Fibroblast of pulmonary artery (primary cell): Measurements from ENCODE around the gene HBG1.

Experiments used
- DNase-seq: peaks from one replicate; pipeline ENCODE4 v3.0.0-alpha.2; 2010; ENCODE audit warnings: low read depth
- H3K4me3 ChIP-seq: replicated peaks from 2 replicates; pipeline ENCODE4 v1.5.1; 2011; ENCODE audit warnings: low read depth, mild to moderate bottlenecking, control low read depth, low read length, moderate library complexity
- CTCF ChIP-seq: IDR thresholded peaks from 2 replicates; pipeline ENCODE4 v1.5.1; 2011; ENCODE audit warnings: mild to moderate bottlenecking, control low read depth, low read length, inconsistent platforms; ENCODE audit errors: missing control alignments

HBG1 gene

DNA sequence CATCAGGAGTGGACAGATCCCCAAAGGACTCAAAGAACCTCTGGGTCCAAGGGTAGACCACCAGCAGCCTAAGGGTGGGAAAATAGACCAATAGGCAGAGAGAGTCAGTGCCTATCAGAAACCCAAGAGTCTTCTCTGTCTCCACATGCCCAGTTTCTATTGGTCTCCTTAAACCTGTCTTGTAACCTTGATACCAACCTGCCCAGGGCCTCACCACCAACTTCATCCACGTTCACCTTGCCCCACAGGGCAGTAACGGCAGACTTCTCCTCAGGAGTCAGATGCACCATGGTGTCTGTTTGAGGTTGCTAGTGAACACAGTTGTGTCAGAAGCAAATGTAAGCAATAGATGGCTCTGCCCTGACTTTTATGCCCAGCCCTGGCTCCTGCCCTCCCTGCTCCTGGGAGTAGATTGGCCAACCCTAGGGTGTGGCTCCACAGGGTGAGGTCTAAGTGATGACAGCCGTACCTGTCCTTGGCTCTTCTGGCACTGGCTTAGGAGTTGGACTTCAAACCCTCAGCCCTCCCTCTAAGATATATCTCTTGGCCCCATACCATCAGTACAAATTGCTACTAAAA lies 22.8 kb downstream of the HBG1 start, which contains the start of gene HBB:
HBB (minus strand) TSS at position 340 of the 579 bp plus-strand sequence; CDS start at position 290, 50 bp downstream.
- no peak for TF ChIP-seq CTCF
- H3K4me3 ChIP-seq, result no peak within 1 kb of the TSS
- DNase-seq, result no peak

GRCh38 chr11:5225480-5225871 lies 24.2 kb downstream of the HBG1 start:
- DNase-seq, result no peak
- H3K4me3 ChIP-seq, result no peak overlapping the region
- no peak for TF ChIP-seq CTCF

DNA sequence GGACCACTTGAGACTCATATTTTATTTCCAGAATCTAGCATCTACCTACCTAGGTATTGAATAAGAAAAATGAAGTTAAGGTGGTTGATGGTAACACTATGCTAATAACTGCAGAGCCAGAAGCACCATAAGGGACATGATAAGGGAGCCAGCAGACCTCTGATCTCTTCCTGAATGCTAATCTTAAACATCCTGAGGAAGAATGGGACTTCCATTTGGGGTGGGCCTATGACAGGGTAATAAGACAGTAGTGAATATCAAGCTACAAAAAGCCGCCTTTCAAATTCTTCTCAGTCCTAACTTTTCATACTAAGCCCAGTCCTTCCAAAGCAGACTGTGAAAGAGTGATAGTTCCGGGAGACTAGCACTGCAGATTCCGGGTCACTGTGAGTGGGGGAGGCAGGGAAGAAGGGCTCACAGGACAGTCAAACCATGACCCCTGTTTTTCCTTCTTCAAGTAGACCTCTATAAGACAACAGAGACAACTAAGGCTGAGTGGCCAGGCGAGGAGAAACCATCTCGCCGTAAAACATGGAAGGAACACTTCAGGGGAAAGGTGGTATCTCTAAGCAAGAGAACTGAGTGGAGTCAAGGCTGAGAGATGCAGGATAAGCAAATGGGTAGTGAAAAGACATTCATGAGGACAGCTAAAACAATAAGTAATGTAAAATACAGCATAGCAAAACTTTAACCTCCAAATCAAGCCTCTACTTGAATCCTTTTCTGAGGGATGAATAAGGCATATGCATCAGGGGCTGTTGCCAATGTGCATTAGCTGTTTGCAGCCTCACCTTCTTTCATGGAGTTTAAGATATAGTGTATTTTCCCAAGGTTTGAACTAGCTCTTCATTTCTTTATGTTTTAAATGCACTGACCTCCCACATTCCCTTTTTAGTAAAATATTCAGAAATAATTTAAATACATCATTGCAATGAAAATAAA lies 24.8 kb downstream of the HBG1 start:
- H3K4me3 ChIP-seq, result no peak overlapping the region

DNA sequence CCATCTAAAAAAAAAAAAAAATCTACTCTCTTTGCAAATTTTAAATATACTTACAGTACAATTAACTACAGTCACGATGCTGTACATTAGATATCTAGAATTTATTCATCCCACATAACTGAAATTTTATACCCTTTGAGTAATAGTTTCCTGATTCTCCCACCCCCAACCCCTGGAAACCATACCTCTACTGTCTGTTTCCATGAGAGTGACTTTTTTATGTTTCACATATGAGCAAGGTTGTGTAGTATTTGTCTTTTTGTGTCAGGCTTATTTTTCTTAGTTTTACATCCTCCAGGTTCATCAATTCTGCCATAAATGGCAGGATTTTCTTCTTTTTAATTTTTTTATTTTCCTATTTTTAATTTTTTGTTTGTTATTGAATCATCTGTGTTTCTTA lies 26.0 kb downstream of the HBG1 start:
- H3K4me3 ChIP-seq, result no peak overlapping the region
- TF ChIP-seq CTCF, result no peak
- DNase-seq, result no peak

More for the DNA sequence above, 24.8 kb downstream of the HBG1 start:
- no peak for TF ChIP-seq CTCF
- no peak for DNase-seq

GRCh38 chr11:5223146-5223545 lies 26.5 kb downstream of the HBG1 start:
- no peak overlapping the region for H3K4me3 ChIP-seq
- no peak for DNase-seq
- TF ChIP-seq CTCF, result no peak

GRCh38 chr11:5210376-5210885 lies 39.2 kb downstream of the HBG1 start:
- DNase-seq, result no peak
- no peak for TF ChIP-seq CTCF

More at GRCh38 chr11:5210376-5210885, 39.2 kb downstream of the HBG1 start:
- H3K4me3 ChIP-seq, result no peak overlapping the region
